ENCODE results near the gene WTAP.
"Not testable (repeated sequence)": the region's sequence is repeated elsewhere in the genome, so short reads cannot be mapped to it uniquely, and the experiment has no call there.

The WTAP gene

DNA sequence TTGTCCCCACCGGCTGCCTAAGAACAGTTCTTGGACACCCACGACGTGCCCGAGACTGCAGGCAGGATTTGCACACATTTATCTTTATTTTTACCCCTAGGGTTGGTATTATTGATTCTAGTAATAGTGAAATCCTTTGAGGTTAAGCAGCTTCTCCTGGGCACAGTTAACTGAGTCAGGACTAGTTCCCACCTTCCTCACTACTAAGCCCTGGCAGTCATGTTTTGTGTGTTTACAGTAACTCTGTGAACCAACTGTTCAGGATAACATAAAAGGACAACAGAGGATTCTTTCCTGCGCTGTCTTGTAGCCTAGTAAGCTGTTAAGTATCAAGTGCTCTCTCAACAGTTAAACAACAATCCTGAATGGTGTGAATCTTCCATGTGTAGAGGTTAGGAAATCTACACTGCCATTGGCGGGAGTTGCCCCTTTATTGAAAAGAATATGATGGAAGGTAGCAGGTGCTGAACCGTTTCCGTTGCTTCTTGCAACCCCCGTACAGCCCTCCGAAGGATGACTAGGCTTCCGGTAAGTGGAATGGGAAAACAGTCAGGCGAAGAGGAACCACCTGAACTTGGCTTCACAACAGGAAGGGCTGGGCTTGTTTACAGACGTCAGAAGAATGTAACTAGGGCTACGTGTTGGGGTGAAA, 33.3 kb upstream of the WTAP start:
- DNase-seq, result peak; percentile 60

DNA sequence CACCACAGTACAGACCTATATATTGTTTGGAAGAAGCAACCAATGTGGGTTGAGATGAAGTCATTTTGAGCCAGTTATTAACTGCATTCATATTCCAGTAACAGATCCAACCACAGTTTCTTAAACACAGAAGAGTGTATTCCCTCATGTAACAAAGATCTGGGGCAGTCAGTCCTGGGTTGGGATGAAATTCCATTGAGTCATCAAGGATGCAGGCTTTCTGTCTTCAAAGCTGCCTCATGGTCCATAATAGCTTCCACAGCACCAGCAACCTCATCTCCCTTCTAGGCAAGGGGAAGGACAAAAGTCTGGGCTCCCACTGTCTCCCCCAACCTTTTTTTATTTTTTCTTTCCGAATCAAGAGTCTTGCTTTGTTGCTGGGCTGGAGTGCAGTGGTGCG, 31.3 kb upstream of the WTAP start:
- no peak for DNase-seq

GRCh38 chr6:159700970-159701369, 26.3 kb upstream of the WTAP start:
- DNase-seq, result no peak

- DNase-seq, result no peak
These were observed 25.8 kb upstream of the WTAP start for GRCh38 chr6:159701413-159701999.

DNA sequence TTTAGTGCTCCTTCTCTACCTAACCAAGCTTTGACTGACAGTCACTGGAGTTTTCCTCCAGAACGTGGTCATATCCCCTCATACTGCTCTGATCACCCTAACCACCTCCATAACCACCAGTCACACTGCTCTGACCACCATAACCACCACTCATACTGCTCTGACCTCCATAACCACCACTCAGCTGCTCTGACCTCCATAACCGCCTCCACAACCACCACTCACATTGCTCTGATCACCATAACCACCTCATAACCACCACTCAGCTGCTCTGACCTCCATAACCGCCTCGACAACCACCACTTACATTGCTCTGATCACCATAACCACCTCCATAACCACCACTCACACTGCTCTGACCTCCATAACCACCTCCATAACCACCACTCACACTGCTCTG, 16.7 kb upstream of the WTAP start:
- DNase-seq, result not testable (repeated sequence)

- not testable (repeated sequence) for DNase-seq
These were observed 14.9 kb upstream of the WTAP start for GRCh38 chr6:159712389-159712788.

- no peak for DNase-seq
These were observed 13.3 kb upstream of the WTAP start for GRCh38 chr6:159713984-159714383.

GRCh38 chr6:159714404-159714803, 12.9 kb upstream of the WTAP start:
- no peak for DNase-seq

GRCh38 chr6:159715166-159715565, 12.1 kb upstream of the WTAP start:
- DNase-seq, result no peak

DNA sequence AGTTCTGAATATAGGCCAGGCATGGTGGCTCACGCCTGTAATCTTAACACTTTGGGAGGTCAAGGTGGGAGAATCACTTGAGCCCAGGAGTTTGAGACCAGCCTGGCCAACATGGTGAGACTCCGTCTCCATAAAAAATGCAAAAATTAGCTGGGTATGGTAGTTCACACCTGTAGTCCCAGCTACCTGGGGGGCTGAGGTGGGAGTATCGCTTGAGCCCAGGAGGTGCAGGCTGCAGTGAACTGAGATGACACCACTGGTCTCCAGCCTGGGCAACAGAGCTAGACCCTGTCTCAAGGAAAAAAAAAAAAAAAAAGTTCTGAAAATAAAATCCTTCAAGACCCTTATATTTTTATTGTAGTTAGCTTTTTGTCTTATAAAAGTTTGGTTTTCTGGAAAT, 11.7 kb upstream of the WTAP start:
- no peak for DNase-seq

DNA sequence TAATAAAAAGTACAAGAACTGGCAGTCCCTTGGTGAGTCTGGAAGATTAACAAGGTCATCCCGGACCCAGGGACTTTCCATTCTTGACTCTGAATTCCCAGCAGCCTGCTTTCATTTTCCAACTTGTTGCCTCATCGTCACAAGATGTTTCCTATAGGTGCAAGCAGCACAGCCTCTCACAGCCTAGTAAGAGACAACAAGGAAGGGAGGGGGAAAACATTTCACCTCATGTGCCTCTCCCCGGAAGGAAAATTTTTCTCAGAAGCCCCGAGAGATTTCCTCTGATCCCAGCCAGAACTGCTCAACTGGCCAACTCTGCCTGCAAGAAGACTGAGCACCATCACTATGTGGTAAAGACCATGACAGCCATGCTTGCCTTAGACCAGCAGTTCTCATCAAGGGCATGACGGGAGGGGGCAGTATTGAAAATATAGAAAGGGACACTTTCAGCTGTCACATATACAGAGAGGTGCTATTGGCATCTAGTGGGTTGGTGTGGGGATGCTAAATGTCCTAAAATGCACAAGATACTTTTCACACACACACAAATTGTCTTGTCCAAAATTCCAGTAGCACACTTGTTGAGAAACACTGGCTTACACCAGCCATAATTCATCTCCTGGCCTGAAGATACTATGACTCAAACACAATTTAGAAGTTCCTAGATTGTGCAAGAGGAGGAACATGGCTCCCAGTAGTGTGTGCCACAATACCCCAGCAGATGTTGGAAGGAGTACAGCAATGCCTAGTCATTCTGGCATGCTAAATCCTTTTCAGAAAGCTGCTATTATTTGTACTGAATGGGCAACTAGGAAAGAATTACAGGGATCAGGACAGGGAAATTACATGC, 10.8 kb upstream of the WTAP start:
- DNase-seq, result peak; percentile 60

DNA sequence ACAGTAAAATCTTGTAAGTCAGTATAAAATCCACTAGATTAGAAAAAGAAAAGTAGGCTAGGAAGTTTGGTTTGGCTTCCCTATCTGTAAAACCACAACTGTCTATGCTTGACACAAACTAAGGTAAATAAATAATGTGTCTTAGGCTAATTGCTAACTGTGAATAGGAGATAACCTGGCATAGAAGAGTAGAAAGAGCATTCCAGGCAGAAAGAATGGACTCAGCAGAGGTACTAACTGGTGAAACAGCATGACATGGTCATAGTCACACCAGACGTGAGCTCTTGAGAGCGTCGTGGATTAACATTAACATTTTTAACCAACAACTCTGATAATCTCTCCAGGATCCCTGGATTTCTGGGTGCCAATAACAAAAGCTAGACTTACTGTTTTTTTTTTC, 8.7 kb upstream of the WTAP start:
- peak; percentile 45 for DNase-seq

- no peak for DNase-seq
These were observed 8.0 kb upstream of the WTAP start for GRCh38 chr6:159719287-159719686.

DNA sequence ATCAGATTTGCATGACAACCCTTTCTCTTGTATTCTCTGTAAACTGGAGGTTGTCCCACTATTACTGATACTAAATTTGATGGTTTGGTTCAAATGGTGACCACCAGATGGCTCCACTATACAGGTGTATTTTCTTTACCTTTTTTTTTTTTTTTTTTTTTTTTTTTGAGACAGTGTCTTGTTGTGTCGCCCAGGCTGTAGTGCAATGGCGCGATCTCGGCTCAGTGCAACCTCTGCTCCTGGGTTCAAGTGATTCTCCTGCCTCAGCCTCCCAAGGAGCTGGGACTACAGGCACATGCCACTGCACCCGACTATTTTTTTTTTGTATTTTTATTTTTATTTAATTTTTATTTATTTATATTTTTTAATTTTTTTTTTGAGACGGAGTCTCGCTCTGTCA, 6.6 kb upstream of the WTAP start:
- peak; percentile 52 for DNase-seq

DNA sequence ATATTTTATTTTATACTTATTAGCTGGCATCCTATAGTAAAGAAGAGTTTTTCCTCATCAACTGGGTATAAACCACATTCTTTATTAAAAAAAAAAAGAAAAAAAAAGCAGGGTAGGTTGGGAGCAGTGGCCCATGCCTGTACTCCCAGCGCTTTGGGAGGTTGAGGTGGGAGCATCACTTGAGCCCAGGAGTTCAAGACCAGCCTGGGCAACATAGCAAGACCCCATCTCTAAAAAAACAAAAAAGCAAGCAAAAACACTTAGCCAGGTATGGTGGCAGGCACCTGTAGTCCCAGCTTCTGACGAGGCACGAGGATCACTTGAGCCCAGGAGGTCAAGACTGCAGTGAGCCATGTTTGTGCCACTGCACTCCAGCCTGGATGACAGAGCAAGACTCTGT, 5.3 kb upstream of the WTAP start:
- DNase-seq, result not testable (repeated sequence)

GRCh38 chr6:159722655-159723054, 4.7 kb upstream of the WTAP start:
- DNase-seq, result no peak

DNA sequence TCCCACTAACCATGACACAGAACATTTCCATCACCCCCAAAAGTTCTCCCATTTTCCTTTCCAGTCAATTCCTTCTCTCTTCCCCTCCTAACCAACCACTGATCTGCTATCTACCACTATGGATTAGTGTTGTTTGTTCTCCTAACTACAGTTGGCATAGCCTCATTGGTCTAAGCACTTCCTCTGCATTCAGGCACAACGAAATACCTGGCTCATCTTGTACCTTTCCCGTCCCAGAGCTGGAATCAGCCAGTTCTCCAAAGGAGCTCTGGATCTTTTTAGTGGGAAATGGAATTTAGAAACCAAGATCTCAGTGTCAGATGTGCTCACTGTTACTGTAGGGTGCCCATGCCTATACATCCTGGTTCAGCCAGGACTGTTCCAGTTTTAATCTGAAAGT, 4.0 kb upstream of the WTAP start:
- DNase-seq, result no peak

DNA sequence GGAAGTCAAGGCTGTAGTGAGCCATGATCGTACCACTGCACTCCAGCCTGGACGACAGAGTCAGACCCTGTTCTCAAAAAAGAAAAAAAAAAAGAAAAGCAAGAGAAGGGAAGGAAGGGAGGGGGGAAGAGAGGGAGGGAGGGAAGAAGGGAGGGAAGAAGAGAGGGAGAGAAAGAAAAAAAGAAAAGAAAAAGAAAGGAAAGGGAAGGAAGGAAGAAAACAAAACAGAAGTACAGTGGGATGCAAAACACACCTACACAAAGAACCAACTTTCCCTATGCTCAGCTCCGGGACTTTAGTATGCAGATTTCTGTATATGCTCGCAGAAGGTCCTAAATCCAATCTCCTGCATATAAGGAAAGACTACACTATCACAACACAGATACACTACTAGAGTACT, 2.5 kb upstream of the WTAP start:
- no peak for DNase-seq

GRCh38 chr6:159725208-159725607, 2.1 kb upstream of the WTAP start:
- not testable (repeated sequence) for DNase-seq

- no peak for DNase-seq
These were observed 920 bp upstream of the WTAP start for GRCh38 chr6:159726255-159726917.

GRCh38 chr6:159727717-159728445, 575 bp downstream of the WTAP start:
- DNase-seq, result peak; percentile 72

GRCh38 chr6:159728531-159728964, 1.2 kb downstream of the WTAP start:
- DNase-seq, result peak; percentile 72
